HT-29 (cell line): ENCODE measurements around the gene TOLLIP. TPM values are rescaled to one million over a fixed set of nuclear protein-coding genes. Genes with fewer than 3 reads are reported as not detected.
"Not testable (repeated sequence)": the region's sequence is repeated elsewhere in the genome, so short reads cannot be mapped to it uniquely, and the experiment has no call there.

Experiments
- DNase-seq: peaks from one replicate; pipeline ENCODE4 v3.0.0-alpha.2; 2015; ENCODE audit warnings: low spot score
- total RNA-seq: library from RNA; depleted of rRNA; stranded (reverse); fragments of >200 nt; shearing (Covaris generic); gene quantifications from 2 replicates; pipeline ENCODE4 v1.2.3, GENCODE V29; 2014

TOLLIP gene
- total RNA-seq, 1 experiment from 2014 or later = 53.6 TPM

DNA sequence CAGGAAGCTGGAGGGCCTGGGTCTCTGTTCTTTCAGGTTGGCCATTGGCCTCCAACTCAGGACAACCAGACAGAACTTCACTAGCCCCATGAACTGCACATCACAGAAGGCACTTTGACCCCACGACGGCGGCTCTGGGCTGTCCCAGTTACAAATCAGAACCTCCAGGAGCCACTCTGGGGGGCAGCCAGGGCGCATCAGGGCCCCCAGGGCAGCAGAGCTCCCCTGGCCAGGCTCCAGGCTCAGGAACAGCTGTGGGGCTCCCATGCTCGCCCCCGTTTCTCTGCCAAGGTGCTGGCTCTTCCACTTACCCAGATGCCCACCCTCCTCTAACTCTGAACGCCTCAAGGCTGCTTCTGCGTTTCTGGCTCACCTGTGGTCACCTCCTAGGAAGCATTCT lies 25.5 kb downstream of the TOLLIP start:
- DNase-seq = no peak

DNA sequence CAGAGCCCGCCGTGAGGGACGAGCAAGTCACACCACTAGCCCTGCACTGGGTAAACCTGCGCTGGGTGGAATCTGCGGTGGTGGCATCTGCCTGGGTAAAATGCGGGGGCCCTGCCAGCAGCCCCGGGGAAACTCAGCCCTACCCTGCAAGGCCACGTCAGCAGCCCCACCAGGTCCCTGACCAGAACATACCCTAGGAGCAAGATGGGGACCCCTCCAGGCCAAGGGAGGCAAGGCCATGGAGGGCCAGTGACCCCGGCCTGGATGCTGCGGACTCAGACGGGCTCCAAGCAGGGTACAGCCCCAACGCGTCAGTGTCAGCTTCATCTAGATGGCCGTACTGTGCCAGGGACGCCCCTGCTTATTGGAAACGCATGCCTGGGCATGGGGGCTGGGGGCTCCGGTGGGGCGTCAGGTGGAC lies 26.3 kb downstream of the TOLLIP start:
- no peak for DNase-seq

DNA sequence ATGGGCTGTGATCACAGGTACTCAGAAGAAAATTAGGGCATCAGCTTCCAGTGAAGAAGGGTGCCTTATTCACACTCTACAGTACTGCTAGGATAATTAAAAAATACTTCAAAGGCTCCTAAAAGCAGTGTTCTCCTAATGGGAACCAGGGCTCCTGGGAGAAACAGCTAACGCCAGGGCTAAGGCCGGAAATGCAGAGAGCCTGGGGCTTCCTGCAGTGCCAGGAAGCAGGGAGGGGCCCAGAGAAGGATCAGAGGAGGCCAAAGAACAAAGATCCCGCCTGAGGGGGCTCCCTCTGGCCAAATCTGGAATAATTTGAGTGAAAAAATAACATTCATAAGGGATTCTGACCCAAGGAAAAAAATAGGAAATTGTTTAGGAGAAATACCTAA lies 27.5 kb downstream of the TOLLIP start:
- no peak for DNase-seq

DNA sequence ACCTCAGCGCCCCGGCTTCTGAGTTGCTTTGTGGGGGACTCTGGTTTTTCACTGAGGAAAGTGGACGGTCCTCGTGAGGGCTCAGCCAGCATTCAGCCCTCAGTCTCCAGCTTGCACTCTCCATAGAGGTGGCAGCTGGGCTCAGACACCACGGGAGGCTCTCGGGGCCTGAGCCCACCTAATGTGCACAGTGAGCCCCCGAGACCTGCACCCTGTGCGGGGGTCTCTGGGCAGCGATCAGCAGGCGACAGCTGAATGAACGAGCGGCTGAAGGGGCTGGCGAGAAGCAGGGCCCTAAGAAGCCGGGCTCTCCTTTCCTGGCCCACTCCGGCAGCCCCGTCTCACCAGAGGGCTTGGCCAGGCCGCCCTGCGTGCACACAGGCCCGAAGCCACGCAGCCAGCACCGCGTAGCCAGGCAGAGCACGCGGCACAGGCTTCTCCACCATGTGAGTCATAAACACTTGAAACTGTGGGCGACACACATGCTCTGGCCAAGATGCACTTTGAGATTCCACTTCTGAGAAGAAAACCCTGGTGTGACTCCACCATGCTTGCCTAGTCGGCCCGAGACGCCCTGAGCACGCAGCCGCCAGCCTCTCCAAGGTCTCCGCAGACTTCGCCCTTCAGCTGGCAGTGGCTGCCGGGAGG lies 28.0 kb downstream of the TOLLIP start:
- DNase-seq = no peak

DNA sequence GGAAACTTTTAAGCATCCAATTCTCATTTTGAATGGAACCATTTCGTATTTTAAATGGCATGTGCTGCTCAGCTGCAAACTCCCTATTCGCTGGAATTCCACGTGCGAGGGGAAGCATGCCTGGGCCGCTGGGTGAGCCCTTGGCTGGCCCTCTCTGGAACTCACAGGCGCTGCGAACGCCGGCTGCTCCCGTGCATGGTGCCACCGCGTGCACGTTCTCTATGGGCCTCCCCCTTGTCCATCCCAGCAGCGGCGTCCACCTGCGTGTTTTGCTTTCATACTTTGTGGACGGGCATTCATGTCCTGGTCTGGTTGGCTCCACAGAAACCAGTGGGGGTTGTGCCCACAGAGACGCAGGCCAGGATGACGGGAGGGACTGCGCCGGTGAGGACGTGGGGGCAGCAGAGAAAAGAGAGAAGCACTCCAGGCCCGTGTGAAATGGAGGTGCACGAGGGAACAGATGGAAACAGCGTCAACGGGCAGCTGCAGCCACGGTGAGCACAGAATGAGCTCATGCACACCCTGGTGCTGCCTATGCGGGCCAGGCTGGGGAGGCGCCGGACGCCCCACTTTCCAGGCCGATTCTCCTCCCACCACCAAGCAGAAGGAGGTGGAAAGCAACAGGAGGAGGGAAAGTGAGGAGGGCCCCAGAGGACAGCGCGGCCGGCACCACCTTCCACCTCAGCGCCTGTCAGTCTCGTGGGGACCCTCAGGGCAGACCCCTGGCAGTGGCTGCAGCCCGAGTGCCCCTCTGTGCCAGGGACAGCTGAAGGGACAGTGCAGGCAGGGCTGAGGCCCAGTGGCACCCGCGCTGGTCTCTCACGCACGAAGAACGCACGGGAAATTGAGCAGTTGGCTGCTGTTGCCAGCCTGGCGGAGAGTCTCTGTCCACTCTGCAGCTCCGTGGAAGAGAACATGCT lies 29.1 kb downstream of the TOLLIP start:
- no peak for DNase-seq

DNA sequence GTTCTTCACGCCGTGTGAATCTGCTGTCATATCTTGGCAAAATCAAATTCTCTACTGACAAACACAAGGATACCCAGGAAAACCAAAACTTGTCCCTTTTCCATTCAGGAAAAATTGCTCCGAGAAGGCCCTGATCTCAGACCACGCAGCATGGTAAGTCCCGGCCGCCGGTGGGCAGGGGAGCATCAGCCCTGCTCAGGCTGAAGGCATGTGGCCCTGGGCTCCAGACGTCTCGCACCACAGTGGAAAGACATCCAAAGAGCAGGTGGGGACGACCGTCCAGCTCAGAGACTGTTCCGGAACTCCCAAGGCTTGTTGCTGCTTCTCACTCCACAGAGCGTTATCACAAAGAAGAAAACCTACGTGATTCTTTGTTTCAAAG lies 29.8 kb downstream of the TOLLIP start:
- no peak for DNase-seq

DNA sequence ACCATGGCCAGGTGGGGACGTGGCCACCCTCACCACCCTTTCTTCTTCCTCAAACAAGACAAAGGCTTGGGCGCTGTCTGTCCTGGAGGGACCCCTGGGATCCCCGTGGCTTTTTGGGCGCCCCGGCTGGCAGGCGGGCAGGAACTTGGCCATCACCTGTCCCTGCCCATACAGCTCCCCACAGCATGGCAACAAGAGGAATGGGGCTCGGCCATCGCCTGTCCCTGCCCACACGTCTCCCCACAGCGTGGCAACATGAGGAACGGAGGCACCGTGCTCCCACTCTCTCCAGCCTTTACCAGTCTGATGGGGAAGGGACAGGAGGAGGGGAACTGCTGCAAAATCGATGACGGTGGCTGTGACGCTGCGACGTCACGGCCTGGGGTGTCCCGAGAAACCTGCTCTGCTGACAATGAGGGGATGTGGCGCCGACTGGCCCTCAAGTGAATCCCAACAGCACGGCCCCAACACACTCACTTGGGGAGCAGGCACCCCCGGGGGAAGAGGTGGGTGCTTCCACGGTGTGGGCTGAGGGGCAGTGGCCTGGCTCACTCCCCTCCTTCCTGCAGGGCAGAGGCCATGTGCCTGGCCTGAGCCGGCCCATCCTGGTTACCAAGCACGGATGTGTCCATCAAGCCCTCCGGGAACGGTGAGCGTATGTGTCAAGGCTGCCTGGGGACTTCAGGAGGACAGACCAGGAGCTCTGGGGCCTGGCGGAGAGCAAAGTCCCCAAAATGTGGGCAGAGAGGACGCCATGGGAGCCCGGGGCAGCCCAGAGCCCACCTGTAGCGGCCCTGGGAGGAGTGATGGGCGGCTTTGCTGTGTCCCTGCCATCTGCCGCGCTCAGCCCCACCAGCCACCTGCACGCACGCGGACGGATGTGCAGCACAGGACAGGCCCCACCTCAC lies 30.4 kb downstream of the TOLLIP start:
- DNase-seq = no peak

DNA sequence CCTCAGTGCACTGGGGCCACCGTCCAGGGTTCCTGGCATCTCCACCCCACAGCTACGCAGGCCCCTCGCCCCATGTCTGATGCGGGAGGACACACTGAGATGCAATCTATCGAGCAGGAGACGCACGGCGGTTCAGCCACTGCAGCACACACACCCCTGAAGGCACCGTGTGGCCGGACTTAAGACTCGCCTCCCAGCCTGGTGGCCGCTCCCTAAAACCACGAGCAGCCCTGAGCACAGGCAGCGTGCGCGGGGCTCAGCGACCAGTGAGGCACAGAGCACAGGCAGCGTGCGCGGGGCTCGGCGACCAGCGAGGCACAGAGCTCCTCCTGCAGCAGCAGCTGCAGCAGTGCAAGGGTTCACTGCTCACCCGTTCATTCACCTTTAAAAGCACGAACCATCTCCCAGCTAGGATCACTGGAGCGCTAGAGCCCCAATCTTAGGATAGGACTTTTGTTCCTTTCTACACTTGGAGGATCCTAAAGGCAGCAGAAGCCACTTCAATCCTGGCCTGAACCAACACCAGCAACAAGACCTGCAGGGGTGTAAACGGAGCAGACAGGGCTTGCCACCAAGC lies 31.4 kb downstream of the TOLLIP start:
- no peak for DNase-seq

DNA sequence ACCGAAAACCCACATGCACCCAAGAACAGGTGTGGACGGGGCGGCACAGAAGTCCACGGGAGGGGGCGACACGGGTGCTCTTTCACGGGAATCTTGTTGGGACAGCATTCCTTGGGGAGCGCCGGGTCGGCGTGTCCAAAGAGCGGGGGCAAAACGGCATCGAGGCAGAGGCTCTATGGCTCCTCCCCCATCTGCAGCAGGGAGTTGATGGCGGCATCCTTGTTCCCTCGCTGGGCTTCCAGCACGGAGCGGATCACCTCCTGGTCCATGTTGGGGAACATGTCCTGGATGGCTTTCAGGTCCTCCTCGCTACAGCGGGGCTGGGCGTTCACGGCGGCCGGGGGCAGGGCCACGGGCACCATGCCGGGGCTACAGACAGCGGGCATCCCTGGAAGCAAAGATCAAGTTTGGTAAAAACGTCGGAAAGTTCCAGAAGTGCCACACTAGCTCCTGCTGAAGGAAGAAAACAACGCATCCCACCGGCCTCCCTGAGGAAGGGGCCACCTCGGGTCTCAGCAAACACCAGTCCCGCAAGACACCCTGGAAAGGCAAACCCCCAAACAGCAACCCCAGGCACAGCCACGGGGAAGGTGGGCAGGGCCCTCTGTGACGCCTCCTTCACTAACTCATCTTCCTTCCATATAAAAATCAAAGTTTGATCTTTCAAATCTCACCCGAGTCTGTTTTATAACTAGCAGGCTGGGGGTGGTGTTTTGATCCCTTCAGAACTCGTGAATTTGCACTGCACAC lies 32.4 kb downstream of the TOLLIP start:
- DNase-seq = no peak

DNA sequence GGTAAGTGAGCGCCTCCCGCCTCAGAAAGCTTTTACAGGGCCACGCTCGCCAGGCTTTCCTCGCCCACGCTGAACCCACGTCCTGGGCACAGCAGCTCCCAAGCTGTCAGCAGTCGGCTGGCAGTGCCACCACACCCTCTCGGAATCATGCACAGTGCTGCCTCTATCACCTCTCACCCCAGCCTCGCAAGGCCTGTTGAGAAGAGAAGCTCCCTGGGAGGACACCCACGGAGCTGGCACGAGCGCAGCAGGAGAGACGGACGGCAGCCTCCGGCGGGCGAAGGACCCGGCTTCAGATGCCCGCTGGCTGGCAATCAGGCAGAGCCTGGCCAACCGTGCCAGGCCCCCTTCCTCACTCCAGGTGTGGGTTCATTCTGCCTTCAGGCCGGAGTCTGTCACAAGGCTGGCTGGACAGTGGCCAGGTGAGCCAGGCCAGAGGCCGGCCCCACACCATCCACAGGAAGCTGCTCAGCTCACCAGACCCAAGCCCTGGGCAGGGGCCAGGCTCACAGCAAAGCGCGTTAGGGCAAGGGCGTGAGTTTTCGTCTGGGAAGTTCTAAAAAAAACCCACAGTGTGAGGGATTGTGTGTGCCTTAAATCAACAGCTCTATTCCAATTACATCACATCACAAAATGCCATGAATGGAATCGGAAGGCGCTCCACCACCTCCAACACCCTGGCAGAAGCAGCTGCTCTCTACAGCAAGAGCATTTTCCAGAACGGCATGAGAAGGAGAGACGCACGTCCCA lies 33.2 kb downstream of the TOLLIP start:
- no peak for DNase-seq

DNA sequence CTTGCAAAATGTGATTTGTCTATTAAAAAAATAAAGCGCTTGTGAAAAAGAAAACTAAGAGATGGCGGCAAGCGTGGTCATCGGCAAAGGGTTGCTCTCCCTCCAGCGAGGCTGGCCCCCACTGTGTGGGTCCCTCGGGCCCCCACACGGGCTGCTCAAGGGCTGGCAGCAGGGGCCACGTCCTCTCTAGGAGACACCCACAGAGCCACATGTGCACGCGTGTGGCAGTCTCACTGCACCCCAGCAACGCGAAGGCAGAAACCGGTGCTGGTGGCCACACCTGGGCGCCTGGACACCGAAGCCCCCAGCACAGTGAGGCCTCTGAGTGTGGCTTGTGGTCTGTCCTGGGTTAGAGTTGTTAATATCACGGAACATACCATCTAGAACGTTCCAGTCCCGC lies 34.4 kb downstream of the TOLLIP start:
- no peak for DNase-seq

DNA sequence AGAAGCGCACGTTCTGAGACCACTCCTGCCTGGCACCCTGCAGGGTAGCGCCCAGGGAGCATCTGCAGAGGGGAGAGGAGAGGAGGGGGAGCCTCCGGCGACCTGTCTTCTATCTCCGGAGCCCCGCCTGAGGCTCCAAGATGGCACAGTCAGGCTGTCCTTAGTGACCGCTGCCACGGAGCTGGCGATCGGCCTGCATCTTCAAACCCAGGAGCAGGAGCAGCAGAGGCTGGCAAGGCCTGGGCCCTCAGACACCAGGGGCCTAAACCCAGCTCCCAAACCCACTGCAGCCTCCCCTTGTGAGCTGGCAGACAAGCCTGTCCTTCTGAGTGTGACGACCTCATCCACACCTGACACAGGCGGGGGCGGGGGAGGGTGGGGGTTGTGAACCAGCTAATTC lies 34.9 kb downstream of the TOLLIP start:
- DNase-seq = no peak

DNA sequence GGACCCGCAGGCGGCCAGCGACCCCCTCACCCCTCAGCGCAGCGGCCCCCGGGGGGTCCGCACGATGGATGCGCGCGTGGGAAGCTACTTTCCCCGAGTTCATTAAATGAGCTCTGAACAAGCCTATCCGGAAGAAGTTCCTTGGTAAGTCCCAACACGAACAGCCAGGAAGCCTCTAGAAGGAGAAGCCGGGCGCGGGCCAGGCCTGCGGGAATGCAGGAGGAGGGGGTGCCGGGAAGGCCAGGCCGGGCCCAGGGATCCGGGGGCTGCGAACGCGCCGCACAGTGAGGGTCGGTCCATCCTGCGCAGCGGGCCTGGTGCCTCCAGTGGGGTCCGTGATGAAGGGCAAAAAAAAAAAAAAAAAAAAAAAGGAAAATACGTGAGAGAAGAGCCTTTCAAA lies 36.9 kb downstream of the TOLLIP start:
- DNase-seq = no peak

DNA sequence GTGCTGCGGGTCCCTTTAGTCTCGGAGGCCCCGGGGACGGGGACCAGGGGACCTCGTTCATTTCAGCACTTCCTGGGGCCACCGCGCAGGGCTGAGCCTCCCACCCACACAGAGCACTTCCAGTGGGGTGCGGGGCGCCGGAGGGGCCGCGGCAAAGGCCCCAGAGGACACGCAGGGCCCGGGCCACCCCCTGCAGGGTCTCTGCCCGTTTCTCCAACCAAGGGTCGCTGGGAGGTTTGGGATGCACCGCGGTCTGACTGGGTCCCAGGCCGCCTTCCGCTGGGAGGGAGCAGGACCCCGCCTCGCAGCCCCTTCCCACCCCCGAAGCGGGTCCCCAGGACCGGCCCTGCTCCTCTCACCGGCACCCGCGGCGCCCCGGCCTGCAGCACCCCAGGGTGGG lies 37.5 kb downstream of the TOLLIP start:
- no peak for DNase-seq

DNA sequence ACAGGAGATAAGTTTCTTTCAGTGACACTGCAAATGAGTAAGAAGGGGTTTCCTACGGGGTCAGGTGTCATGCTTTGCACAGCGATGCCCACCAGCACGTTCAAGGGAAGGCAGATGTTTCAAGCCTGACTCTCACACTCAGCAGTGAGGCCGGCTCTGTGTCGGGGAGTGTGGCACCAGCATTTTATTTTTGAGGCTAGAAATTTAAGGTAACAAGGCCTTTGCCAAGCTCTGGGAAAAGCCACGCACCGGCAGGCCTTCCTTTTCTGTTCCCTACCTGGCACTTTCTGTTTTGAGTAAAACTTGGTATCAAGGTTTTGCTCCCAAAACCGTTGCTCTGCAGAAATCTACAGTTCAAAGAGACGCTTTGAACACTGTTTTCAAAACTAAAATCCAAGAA lies 38.0 kb downstream of the TOLLIP start:
- no peak for DNase-seq

DNA sequence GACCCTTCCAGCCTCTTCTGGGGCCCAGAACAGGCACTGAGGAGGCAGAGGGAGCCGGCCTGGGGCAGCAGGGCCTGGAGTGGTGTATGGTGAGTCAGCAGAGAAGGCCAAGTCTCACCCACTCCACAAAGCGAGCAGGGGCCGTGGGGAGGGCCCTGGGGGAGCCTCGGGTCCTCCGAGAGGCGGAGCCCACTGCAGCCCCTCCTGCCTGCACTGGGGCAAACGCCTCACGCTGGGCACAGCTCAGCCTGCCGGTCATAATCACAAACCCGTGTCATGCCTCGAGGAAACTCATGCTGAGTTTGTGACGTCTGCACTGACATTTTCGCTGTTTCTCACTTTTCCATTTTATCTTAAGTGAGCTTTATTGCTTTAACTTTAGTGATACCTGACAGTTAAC lies 38.4 kb downstream of the TOLLIP start:
- no peak for DNase-seq

DNA sequence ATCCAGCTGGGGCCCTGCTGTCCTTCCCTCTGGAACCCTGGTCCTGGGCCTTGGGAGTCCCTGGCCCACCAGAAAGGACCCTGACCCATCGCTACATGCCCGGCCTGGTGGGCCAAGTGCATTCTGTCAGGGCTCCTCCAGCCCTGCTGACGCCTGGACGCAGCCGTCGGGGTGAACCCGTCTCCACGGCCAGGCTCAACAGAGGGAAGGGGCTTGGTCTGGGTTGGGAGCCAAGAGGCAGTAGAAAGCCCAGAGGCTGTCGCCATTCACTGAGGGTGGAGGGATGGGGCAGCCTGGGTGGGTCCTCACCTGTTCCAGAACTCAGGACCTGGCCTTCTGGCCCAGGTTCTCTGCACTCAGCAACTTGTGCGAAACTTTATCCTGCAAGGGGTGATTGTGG lies 39.0 kb downstream of the TOLLIP start:
- DNase-seq = no peak

DNA sequence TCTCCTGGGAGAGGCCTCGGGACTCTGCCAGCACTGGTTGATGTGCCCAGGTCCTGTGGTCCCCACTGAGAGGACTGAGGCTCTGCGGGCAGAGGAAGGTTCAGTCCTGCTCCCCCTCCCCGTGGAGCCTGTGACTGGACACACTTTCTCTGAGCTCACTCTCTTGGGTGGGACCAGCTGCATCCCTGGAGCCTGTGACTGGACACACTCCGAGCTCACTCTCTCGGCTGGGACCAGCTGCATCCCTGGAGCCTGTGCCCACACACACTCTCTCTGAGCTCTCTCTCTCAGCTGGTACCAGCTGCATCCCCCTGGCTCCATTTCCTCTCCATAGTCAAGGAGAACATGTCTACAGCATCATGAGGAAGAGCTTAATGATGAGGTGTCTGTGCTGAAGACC lies 39.5 kb downstream of the TOLLIP start:
- no peak for DNase-seq

DNA sequence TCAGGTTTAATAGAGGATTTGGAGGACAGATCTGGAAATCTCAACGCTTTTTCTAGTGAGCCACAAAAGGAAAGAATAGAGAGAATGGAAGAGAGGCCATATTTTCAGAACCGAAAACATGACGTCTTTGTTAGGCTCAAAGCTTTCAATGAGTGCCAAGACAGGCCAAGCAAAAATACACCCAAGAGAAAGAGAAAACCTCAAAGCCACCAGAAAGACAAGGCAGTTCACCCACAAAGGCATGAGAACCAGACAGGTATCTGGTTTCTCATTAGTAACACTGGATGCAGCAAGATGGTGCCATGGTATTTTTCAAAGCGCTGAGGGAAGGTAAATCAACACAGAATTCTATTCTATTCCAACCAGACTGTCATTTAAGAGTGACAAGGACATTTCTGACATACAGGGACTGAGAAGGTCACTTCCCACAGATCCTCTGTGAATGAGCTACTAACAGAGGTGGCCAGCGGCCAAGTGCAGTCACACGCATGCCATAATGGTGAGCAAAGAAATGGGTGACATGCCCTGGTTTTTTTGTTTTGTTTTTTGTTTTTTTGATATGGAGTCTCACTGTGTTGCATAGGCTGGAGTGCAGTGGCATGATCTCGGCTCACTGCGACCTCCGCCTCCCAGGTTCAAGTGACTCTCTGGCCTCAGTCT lies 41.9 kb downstream of the TOLLIP start:
- no peak for DNase-seq

DNA sequence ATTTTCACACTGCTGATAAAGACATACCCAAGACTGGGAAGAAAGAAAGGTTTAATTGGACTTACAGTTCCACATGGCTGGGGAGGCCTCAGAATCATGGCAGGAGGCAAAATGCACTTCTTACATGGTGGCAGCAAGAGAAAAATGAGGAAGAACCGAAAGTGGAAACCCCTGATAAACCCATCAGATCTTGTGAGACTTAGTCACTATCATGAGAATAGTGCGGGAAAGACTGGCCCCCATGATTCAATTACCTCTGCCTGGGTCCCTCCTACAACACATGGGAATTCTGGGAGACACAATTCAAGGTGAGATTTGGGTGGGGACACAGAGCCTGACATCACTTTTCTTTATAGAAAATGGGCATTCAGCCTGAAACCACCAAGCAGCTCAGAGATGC lies 42.5 kb downstream of the TOLLIP start:
- not testable (repeated sequence) for DNase-seq
